Measurements from ENCODE around the gene LSR. TPM values are rescaled to one million over a fixed set of nuclear protein-coding genes. Genes with fewer than 3 reads are reported as not detected.

LSR gene
- total RNA-seq, 1 experiment from 2014 or later, result 64.7 TPM

DNA sequence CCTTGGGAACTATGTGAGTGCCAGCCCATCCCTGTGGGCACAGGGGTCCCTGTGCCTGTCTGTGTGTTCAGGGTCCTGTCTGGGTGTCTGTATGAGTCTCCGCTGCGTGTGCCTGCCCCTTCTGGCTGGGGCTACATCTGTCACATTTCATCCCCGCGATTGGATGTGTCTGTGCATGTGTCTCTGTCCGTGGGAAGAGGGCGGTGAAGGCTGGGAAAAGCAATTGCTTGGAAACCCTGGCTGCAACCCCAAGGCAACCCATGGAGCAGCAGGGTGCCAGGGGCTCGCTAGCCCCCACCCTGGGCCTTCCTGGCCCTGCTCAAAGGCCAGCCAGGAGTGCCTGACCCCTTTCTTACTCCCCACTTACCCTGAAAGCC, 44.5 kb downstream of the LSR start:
- CTCF ChIA-PET, result no interaction called here
- no peak overlapping the region for H3K27ac ChIP-seq (ENCODE audit: low read length)
- no peaks in the 10 kb centered on the region for H3K9me3 ChIP-seq (ENCODE audit: control insufficient read depth, insufficient read depth, low read depth, low read length)
- H3K4me1 ChIP-seq (ENCODE audit: control insufficient read depth, insufficient read depth, low read length), result no peaks in the 10 kb centered on the region
- intact Hi-C loops (cut with micrococcal nuclease; ENCODE audit: unreplicated experiment), result no loop called here
- H3K27me3 ChIP-seq (ENCODE audit: control insufficient read depth, insufficient read depth, low read length), result no peaks in the 10 kb centered on the region; the same call in 1 of the 2 replicates
- TF ChIP-seq SIN3A (IDR thresholded peaks at IDR 0.05; ENCODE audit: borderline replicate concordance, insufficient read depth, low read depth, low read length) (no peak), POLR2AphosphoS5 (IDR thresholded peaks at IDR 0.05; ENCODE audit: low read depth, low read length) (no peak), REST (IDR thresholded peaks at IDR 0.05; ENCODE audit: insufficient read depth in 1 of 2, low read depth in 2 of 2, low read length in 1 of 2) (no peak), CTCF (IDR thresholded peaks at IDR 0.05) (no peak)
- H3K36me3 ChIP-seq (ENCODE audit: control insufficient read depth, insufficient read depth, low read length), result no peaks in the 10 kb centered on the region
- no TSS peak for BruUV-seq (replicated peaks)
- no peak overlapping the region for H3K4me3 ChIP-seq (ENCODE audit: low read depth in 2 of 2, low read length in 2 of 2)
- DNase-seq (ENCODE audit: low read depth, low spot score), result no peak
- in situ Hi-C loops (cut with HindIII; ENCODE audit: low pct_unique_long_range_greater_than_20kb, low sequenced_read_pairs), result no loop called here
- no peak for ATAC-seq
- POLR2A ChIA-PET, result no interaction called here

DNA sequence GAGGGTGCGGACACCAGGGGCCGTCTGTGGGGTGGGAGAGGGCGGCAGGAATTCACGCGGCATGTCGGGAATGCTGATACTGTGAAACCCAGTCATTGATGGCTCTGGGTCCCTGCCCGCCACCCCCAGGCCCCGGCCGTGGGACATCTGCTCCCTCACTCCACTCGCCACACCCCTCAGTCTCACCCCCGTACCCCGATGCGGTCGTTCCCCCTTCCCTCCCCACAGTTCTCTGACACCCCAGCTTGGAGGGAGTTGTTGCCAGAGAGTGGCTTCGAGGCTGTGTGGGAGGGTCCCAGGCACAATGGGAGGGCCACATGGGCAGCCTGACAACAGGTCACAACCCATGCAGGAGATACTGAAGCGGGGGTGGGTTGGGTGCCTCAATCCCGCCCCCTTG, 45.0 kb downstream of the LSR start:
- no peak for ATAC-seq
- Histone ChIP-seq H3K4me1 (ENCODE audit: control insufficient read depth, insufficient read depth, low read length) (no peaks in the 10 kb centered on the region), H3K9me3 (ENCODE audit: control insufficient read depth, insufficient read depth, low read depth, low read length) (no peaks in the 10 kb centered on the region), H3K36me3 (ENCODE audit: control insufficient read depth, insufficient read depth, low read length) (no peaks in the 10 kb centered on the region), H3K4me3 (ENCODE audit: low read depth in 2 of 2, low read length in 2 of 2) (no peak overlapping the region), H3K27ac (ENCODE audit: low read length) (no peak overlapping the region), H3K27me3 (ENCODE audit: control insufficient read depth, insufficient read depth, low read length) (no peaks in the 10 kb centered on the region; the same call in 1 of the 2 replicates)
- TF ChIP-seq TCF7L2 (IDR thresholded peaks at IDR 0.05; ENCODE audit: low read depth, low read length) (no peak), CTCF (IDR thresholded peaks at IDR 0.05) (no peak), POLR2AphosphoS5 (IDR thresholded peaks at IDR 0.05; ENCODE audit: low read depth, low read length) (no peak), REST (IDR thresholded peaks at IDR 0.05; ENCODE audit: insufficient read depth in 1 of 2, low read depth in 2 of 2, low read length in 1 of 2) (no peak), SIN3A (IDR thresholded peaks at IDR 0.05; ENCODE audit: borderline replicate concordance, insufficient read depth, low read depth, low read length) (no peak)
- intact Hi-C loops (cut with micrococcal nuclease; ENCODE audit: unreplicated experiment), result no loop called here
- DNase-seq (ENCODE audit: low read depth, low spot score), result no peak
- in situ Hi-C loops (cut with HindIII; ENCODE audit: low pct_unique_long_range_greater_than_20kb, low sequenced_read_pairs), result no loop called here
- no TSS peak for BruUV-seq (replicated peaks)
- ChIA-PET POLR2A (no interaction called here), CTCF (no interaction called here)

All from Panc1 (cell line).